Hepatocyte (in vitro differentiated cells): ENCODE measurements around the gene MFN2.

Experiments used
- EZH2 ChIP-seq: fragments of 200-600 bp; sonication (generic); IDR thresholded peaks from 2 replicates; pipeline ENCODE4 v1.6.1; 2016; ENCODE audit warnings: antibody characterized with exemption, mild to moderate bottlenecking, borderline replicate concordance
- TF ChIP-seq, protein P1 (sequence below): fragments of 200-600 bp; sonication (generic); IDR thresholded peaks from 2 replicates; pipeline ENCODE4 v1.5.1; 2016; ENCODE audit warnings: antibody characterized with exemption, mild to moderate bottlenecking; ENCODE audit not compliant: poor library complexity

GRCh38 chr1:11982010-11982392, 1.8 kb downstream of the MFN2 start:
- TF ChIP-seq, protein P1, sequence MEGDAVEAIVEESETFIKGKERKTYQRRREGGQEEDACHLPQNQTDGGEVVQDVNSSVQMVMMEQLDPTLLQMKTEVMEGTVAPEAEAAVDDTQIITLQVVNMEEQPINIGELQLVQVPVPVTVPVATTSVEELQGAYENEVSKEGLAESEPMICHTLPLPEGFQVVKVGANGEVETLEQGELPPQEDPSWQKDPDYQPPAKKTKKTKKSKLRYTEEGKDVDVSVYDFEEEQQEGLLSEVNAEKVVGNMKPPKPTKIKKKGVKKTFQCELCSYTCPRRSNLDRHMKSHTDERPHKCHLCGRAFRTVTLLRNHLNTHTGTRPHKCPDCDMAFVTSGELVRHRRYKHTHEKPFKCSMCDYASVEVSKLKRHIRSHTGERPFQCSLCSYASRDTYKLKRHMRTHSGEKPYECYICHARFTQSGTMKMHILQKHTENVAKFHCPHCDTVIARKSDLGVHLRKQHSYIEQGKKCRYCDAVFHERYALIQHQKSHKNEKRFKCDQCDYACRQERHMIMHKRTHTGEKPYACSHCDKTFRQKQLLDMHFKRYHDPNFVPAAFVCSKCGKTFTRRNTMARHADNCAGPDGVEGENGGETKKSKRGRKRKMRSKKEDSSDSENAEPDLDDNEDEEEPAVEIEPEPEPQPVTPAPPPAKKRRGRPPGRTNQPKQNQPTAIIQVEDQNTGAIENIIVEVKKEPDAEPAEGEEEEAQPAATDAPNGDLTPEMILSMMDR, result no peak
- no peak for TF ChIP-seq EZH2
